ELR (cell line): Measurements from ENCODE around the gene RADX.
"Not testable (repeated sequence)": the region's sequence is repeated elsewhere in the genome, so short reads cannot be mapped to it uniquely, and the experiment has no call there.

ENCODE experiments used
- DNase-seq: peaks from one replicate; pipeline ENCODE4 v3.0.0-alpha.2; 2015; ENCODE audit warnings: low read depth

RADX gene, protein sequence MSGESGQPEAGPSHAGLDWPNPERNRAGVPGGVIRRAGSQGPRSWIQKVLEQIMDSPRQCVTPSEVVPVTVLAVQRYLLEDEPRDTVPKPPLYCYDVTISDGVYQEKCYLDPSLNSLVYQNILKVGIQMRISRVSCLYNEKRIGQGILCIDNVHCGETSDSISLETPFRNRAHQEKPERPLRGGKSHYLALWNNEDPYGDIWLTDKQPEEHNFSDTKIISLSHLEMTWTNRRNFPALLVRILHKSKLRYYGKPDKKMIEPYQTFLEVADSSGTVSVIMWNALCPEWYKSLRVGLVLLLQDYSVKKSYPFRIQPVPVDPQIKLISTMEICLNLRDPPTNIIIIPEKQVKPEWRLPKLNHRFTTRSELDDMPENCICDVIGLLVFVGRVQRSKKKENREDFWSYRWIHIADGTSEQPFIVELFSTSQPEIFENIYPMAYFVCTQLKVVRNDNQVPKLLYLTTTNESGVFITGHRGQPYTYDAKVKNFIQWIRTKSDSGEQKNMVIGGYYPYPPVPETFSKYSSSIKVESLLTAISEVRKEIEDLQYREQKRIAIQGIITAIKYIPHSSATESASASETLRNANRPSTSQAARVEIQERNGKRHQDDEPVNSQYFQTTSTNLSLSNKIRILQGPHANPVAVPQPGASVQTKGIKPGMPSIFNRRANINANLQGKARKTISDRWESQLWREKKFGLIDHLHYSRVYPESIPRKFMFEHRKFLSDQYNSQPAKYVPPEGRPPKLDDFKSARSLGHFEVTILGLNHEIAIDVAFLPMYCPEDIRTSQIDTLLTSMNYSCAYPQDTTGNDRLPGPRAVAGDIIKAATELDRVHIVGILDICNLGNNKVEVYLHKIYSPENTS

DNA sequence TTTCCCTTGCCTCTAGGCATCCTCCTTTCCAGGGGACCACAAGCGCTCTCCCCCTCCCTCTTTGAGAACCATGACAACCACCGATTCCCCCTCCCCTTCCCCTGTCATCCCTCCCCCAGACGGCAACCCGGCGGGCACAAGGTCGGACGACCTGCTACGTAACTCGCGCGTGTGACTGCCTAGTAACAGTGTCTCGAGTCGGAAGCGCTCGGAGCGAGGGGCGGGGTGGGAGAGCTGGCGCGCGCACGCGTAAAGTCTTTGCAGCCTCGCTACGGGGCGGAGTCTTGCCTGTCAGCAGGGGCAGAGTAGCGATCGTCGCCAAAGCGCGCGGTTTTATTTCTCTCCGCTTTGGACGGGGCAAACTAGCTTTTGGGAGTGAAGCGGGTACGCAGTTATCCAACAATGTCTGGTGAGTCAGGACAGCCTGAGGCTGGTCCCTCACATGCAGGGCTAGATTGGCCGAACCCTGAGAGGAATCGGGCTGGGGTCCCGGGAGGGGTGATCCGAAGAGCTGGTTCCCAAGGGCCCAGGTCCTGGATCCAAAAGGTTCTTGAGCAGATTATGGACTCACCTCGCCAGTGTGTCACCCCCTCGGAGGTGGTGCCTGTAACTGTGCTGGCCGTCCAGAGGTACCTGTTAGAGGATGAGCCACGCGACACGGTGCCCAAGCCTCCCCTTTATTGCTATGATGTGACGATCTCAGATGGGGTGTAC is at the start of gene RADX:
Gene RADX, plus strand, starts transcription at position 300 of the 714 bp plus-strand sequence. Its CDS starts 103 bp downstream, at position 403.
- DNase-seq: peak; percentile 80

DNA sequence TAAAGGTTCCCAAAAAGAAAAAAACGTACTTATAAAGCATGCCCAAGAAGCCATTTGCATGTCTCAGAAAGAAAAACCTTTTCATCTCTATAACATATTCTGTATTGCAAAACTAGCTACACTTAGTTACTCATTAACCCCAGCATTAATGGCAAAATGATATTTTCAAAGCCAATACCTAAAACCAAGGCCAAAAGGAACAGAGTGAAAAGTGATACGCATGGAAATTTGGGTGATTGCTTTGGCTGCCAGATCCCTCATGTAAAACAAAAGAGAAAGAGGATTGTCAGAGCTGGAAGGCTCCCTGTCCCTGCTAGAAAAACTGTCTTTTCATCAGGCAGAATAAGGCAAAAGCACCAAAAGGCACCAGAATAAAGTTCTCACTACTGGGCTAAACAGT is 46.8 kb upstream of the RADX start:
- no peak for DNase-seq

DNA sequence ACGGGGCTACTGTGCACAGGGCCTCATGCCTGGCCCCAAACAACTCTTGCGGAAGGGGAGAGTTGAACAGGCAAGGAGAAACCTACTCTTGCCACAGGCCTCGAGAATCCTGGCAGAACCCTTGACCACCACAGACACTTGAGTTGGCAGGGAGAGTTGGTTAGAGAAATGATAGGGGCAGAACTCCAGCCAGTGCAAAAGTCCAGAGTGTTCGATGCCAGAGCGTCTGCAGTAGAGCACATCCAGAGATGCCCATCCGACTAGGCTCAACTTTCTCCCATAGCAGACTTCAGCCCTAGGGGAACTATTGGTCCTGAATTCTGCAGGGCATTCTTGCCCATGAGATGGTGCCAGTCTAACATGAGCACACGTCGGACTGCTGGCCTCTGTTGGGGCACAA is 45.4 kb upstream of the RADX start:
- no peak for DNase-seq

DNA sequence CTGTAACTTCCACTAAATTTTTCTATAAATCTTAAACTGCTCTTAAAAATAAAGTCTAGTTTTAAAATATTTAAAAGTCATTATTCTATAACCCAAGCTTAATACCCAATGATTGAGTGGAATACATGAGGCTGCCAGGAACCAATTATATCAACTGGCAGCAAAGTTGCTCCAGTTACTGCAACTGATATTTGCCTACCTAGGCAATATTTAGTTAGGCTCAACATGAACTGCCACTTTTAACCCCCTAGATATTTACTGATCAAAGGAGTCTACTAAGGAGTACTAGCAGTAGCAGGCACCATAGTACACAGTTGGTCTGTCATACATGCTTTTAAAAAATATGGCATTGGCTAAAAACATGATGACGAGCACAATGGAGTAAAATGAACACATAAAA is 29.9 kb upstream of the RADX start:
- no peak for DNase-seq

DNA sequence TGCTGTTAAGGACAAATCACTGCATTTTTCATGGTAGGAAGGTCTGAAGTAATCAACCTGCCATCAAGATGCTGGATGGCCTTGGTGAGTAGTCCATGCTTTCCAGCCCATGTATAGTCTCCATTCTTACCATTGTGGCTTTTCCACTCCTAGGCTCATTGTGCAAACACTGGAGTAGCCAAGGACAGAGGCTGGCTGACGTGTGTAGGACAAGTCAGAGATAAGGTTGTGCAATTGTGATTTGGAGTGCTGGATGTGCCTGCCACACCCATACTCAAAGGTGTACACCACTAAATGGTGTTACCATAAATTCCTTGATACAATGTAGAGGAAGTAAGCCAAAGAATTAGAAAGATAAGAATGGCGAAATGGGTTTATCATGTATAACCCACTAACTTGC is 26.3 kb upstream of the RADX start:
- no peak for DNase-seq

DNA sequence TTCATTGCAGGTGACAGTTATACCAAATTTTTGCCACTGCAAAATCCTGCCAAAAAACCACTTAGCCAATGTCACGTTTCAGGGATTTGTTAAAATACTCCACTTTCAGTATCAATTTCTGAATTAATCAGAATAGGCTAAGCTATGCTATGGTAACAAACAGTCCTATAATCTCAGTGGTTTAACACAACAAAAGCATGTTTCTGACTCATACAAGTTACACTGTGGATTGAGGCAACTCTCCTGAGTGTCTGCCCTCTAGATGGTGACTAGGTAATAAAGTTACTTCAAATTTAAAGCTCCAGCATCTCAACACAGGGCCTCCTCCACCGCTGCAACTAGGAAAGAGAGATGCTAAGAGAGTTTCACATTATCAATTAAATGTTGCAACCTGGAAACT is 23.0 kb upstream of the RADX start:
- no peak for DNase-seq

DNA sequence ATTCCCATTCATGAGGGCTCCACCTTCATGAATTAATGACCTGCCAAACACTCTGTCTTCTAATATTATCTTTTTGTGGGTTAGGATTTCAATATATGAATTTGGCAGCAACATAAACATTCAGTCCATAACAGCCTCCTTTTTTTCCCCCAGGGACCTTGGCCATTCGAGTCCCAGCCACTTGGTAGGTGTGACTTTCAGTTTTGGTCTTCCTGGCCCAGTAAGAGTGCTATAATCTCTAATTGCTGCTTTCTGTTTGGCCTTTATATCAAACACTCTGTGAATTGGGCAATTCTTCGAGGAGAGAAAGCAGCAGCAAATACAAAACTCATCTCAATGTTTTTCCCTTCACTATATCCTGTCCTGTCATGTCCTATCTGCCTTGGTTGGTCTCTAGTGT is 12.4 kb upstream of the RADX start:
- DNase-seq: no peak

DNA sequence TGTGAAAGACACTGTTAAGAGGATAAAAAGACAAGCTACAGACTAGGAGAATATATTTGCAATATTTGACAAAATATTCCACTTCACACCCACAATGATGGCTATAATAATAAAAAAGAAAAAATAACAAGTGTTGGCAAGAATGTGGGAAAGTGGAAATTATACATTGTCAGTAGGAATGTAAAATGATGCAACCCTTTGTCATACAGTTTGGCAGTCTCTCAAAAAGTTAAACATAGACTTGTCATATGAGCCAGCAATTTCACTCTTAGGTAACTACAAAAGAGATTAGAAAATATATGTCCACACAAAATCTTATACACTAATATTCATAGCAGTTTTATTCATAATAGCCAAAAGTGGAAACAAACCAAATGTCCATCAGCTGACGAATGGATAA is 5.2 kb upstream of the RADX start:
- DNase-seq: peak; percentile 44

DNA sequence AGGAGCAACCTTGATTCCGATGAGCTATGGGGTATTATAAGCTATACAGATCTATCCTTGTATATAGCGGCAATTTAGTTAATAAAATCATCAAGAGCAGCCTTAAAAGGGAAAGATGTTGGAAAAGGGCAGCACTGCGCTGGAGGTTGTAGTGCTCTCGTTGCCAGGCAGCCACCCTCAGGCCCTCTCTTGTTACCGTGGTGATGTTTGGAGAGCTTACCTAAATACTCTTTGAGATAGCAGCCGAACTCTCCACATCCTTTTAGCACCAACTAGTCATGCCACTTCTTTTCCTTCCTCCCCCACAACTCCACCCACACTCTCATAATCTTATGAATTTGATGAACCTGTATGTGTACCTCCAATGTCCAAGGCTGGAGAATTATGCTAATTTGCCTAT is 3.8 kb upstream of the RADX start:
- no peak for DNase-seq

DNA sequence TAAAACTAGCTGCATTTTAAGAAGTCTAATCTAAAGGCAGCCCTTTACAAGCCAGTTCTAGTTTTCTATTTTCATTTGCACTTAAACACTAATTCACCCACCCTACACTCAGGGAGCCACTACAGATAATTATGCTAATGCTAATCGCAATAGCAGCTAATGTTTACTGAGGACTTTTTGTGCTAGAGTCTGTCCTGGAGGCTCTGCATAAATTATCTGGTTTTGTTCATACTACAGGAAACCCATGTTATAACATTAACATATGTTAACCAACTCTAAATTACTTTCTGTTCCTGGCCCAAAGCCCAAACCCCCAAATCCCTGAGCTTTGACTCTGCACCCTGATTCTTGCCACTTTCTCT is 480 bp upstream of the RADX start:
- no peak for DNase-seq

DNA sequence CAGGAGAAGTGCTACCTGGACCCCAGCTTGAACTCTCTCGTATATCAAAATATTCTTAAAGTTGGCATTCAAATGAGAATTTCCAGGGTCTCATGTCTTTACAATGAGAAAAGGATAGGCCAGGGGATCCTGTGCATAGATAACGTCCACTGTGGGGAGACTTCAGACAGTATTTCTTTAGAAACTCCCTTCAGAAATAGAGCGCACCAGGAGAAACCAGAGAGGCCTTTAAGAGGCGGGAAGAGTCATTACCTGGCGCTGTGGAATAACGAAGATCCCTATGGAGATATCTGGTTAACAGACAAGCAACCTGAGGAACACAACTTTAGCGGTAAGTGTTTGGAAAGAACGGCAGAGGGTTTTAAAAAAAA is 600 bp downstream of the RADX start:
- DNase-seq: peak; percentile 23

DNA sequence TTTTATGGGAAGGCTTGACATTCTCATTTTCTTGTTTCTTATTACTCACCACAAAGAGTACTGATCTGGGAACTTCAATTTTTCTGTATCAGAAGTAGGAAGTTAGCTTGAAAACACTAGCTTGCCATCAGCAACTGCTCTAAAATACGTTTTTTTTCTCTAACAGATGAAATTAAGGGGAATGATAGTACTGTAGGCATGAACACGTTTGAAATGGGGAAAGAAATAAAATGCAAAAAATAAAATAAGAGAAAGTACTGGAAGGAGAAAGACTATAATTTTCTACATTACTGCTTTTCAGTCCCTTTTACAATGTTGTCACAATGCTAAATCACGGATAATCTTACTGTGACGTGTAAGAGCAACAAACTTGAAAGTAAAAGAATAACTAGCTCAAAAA is 1.5 kb downstream of the RADX start:
- no peak for DNase-seq

DNA sequence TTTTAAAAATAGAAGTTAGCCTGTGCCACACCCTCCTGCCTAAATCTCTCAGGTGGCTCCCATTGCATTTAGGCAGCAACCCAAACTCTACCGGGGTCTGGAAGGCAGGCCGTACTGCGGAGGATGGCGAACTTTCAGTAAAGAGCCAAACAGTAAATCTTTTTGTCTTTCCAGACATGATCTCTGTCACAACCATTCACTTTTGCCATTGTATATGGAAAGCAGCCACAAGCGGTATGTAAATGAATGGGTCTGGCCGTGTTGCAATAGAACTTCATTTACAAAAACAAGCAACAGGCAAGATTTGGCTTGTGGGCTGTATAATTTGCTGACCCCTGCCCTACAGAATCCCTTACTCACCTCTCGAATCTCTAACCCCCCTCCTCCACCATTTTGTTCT is 3.3 kb downstream of the RADX start:
- DNase-seq: no peak

DNA sequence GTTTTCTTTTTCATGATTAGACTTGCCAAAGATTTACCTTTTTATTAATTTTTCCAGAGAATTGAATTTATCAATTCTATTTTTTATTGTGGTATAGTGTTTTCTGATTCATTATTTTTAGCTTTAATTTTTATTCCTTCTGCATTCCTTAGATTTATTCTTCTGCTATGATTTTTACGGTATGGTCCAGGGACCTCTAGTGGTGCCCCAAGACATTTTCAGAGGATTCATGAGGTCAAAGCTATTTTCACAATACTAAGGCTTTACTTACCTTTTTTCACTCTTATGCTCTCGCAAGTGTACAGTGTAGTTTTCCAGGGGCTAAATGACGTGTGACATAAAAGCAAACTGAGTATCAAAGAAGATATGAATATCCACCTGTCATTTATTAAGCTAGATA is 8.0 kb downstream of the RADX start:
- peak; percentile 29 for DNase-seq

DNA sequence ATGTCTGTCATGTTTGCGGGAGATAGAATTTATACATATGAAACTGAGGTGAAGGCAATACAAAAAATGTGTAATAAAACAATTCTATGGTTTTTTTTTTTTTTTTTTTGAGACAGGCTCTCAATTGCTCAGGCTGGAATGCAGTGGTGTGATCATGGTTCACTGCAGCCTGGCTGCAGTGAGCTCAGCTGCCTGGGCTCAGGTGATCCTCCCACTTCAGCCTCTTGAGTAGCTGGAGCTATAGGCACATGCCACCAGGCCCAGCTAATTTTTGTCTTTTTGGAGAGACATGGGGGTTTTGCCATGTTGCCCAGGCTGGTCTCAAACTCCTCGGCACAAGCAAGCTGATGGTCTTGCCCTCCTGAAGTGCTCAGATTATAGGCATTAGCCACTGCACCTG is 10.1 kb downstream of the RADX start:
- DNase-seq: no peak

DNA sequence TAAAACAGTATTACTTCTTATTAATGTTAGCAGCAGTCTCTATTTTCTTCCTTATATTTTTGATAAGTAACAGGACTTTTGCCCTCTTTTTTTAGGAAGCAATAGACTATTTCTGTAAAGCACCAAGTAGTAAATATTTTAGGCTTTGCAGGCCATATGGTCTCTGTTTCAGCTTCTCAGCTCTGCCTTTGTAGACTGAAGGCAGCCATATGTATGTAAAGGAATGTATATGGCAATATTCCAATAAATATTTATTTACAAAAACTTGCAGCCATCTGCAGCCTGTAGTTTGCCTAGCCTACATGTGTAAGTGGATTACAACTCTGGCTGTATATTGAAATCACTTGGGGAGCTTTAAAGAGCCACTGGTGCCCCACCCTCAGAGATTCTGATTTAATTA is 15.0 kb downstream of the RADX start:
- no peak for DNase-seq

DNA sequence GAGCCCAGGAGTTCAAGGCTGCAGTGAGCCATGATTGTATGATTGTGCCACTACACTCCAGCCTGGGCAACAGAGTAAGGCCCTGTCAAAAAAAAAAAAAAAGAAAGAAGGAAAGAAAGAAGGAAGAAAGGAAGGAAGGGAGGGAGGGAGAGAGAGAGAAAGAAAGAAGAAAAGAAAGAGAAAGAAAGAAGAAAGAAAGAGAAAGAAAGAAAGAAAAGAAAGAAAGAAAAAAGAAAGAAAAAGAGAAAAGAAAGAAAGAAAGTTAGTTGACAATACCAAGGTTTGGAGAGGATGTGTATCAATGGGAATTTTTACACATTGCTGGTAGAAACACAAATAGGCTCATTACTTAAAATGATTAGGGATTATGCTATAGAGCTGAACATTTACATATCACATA is 19.8 kb downstream of the RADX start:
- no peak for DNase-seq

DNA sequence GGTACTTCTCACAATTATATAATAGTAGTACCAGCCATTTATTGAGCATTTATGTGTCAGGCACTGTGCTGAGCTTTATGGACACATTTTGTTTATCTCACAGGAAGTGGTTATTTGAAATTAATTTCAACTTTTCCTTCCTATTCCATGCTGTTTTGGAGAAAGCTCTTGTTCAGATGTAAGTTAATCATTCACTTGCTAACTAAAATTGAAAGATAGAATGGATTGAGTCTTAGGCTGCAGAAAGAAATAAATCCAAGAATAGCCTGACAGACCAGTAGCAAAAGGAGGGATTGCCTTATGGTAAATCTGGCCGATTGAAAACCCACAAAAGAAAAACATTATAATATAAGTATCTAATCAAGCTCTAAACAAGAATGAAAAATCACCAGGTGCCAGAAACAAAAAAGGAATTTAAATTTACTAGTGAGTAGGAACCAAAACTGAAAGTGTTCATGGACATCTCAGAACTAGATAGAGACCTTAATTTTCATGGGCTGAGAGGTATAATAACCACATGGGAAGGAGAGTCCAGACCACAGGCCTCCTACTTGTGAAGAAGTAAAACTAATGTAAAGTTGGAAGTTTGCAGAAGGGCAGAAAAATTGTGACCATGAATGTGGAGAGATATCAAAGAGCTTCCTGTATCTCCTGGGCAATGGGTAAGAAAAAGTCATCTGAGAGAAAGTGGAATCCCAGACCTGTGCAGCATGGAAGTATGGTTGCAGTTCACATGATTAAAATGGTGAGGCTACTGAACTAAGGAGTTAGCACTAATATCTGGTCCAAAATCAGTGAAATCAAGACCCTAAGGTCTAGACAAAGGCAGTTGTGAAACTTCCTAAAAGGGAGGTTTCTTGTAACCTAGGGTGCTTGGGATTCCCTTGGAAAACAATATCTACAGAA is 38.0 kb downstream of the RADX start:
- DNase-seq: no peak

DNA sequence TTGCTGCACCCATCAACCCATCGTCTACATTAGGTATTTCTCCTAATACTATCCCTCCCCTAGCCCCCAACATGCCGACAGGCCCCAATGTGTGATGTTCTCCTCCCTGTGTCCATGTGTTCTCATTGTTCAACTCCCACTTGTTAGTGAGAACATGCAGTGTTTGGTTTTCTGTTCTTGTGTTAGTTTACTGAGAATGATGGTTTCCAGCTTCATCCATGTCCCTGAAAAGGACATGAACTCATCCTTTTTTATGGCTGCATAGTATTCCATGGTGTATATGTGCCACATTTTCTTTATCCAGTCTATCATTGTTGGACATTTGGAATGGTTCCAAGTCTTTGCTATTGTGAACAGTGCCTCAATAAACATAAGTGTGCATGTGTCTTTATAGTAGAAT is 41.8 kb downstream of the RADX start:
- DNase-seq: not testable (repeated sequence)

DNA sequence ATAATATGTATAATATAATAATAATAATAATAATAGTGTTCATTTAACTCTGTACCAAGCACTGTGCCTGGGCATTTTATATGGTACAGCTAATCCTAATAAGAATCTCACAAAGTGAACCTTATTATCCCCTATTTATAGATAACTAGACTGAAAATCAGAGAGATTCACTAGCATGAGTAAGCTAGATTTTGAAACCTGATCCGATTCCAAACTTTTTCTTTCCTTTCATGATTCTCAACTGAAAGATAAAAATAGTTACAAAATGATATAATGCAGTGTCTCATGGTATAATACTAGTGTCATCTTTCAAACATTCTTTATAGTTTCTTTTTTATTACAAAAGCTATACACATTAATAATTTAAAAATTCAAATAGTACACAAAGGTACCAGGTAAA is 58.9 kb downstream of the RADX start:
- no peak for DNase-seq

DNA sequence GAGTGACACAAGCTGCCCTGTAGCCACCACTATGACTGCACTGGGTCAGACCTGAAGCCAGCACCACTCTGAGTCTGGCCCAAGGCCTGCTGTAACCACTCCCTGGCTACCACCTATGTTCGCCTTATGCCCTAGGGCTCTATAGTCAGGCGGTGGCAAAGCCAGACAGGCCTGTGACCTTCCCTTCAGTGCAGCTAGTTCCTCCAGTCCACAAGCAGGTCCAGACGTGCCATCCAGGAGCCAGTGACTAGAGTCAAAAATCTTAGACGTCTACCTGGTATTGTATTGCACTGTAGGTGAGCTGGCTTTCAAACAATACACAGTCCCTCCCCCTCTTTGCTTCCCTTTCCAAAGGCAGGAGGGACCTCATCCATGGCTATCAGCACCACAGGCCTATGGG is 60.7 kb downstream of the RADX start:
- no peak for DNase-seq

DNA sequence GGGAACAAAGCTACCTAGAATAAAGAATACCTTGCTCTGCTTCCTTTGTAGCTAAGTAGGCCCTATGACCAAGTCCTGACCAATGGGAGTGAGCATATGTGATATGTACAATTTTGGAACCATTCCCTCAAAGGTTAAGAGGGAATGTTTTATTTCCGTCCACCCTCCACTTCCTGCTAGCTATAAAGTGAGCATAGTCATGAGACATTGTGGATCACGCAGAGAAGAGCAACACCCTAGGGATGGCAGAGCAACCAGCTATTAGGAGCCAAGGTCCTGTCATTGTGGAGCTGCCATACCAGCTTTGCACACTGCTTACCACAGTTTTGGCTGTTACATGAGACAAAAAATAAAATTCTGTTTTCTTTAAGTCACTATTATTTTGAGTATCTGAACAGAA is 68.9 kb downstream of the RADX start:
- no peak for DNase-seq
